Measurements from ENCODE around the gene SH2D7.
"Not testable (repeated sequence)": the region's sequence is repeated elsewhere in the genome, so short reads cannot be mapped to it uniquely, and the experiment has no call there.

SH2D7 gene

DNA sequence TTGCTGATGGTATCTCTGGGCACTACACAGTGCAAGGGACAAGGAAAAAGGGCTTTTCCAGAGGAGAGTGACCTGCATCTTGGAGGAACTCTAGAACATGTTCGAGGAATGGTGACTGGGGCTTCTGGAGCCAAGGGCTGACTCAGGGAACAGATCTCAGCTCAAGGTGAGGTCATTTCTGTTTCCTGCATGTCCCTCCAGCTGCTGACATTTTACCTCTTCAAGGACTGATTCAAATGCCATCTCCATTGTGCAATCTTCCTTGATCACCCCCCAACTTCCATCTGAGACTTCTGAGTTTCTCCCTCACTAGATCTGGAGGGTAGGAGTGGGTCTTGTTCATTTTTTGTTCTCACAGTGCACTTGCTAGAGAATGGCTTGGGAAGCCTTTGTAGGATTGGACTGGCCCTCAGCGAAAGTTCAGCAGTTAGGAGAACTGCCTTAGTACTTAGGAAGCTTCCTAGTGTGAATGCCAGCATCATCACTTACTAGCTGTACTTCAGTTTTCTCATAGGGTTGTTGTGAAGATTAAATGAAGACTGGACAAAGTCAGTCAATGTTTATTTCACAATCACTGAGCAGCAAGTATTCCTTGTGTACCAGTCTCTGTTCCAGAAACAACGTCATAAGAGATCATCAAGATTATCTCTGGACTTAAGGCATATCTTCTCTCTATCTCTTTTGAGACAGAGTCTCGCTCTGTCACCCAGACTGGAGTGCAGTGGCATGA, 54.2 kb downstream of the SH2D7 start:
- DNase-seq = no peak

DNA sequence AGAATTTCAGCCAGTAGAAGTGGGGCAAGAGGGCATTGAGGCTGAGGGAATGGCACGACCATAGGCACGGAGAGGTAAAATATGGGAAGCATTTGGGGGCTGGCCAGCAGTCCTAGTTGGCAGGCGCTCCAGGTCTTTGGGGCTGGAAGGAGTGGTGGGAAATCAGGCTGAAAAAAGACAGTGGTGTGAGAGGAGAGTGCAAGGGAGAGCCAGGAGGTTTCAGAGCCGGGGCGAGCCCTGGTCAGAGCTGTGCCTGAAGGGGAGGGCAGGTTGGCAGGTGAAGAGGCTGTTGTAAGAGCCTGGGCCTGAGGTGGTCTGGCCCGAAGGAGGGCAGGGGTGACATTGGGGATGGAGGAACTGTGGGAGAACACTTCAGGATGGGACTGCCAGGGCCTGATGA, 55.2 kb downstream of the SH2D7 start:
- no peak for DNase-seq

DNA sequence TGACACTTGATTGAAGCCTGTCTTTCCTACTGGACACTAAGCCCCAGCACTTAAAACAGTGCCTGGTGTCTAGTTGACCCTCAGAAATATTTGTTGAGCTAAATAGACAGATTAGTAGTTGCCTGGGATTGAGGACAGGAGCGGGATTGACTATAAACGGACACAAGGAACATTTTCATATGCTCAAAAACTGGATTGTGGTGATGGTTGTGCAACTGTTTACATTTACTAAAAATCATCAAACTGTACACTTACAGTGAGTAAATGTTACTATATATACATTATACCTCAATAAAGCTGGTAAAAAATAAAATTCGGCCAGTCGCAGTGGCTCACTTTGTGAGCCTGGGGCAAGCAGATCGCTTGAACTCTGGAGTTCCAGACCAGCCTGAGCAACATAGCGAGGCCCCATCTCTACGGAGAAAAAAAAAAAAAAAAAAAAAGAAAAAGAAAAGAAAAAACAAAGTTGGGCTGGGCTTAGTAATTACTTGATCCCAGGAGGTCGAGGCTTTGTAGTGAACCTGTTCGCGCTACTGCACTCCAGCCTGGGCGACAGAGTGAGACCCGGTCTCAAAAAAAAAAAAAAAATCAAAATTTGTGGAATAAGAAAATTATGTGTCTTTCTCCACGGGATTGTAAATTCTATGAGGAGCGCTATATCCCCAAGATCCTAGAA, 56.2 kb downstream of the SH2D7 start:
- no peak for DNase-seq

GRCh38 chr15:78149068-78149804, 56.9 kb downstream of the SH2D7 start, which contains the start of gene IDH3A:
IDH3A (plus strand) TSS chr15:78149362; CDS start chr15:78149404, 42 bp downstream.
- DNase-seq = peak; percentile 100

DNA sequence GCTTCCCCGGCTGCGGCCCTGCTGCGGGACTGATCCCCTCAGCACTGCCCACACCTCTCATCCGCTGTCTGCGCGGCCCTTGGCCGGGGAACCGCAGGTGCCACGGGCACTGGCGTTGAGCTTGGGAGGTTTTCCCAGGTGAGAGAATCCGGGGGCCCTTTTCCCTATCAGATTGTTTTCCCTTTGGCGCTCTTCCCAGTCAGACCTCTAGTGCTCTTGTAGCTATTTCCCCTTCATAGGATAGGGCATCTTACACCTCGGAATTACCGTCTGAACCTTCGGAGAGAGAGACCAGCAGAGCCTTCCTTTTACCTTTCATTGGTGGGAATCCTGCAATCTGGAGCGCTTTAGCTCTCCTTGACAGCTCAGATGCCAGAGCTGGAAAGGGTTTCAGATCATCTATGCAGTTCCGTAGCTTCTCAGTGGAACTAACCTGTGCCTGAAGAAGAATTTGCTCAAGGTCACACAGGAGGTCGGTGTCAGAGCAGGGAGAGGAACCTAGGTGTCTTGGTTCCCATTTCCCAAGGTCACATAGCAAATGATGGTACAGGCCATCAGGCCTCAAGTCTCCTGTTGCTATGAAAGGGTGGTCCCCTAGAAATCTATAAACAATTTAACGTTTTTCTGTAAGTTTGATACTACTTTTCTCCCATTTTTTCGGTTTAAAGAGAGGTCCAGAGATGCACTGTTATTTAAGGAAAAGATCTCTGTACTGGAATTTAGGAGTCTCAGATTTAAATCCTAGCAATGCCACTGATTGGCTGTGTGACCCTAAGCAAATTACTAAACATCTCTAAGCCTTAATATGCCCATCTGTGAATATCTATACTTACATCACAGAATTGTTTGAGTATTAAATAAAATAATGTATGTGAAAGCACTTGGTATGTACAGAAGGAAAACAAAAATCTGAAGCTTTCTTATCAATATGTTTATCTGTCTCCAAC, 57.7 kb downstream of the SH2D7 start:
- DNase-seq = no peak

- DNase-seq = not testable (repeated sequence)
Measured at GRCh38 chr15:78151075-78151474, 58.7 kb downstream of the SH2D7 start.
